Measurements from ENCODE around the gene ARMH1. TPM values are rescaled to one million over a fixed set of nuclear protein-coding genes. Genes with fewer than 3 reads are reported as not detected.
"Not testable (repeated sequence)": the region's sequence is repeated elsewhere in the genome, so short reads cannot be mapped to it uniquely, and the experiment has no call there.

The ARMH1 gene
- total RNA-seq, 1 donor from 2014 or later: 0.92 TPM

DNA sequence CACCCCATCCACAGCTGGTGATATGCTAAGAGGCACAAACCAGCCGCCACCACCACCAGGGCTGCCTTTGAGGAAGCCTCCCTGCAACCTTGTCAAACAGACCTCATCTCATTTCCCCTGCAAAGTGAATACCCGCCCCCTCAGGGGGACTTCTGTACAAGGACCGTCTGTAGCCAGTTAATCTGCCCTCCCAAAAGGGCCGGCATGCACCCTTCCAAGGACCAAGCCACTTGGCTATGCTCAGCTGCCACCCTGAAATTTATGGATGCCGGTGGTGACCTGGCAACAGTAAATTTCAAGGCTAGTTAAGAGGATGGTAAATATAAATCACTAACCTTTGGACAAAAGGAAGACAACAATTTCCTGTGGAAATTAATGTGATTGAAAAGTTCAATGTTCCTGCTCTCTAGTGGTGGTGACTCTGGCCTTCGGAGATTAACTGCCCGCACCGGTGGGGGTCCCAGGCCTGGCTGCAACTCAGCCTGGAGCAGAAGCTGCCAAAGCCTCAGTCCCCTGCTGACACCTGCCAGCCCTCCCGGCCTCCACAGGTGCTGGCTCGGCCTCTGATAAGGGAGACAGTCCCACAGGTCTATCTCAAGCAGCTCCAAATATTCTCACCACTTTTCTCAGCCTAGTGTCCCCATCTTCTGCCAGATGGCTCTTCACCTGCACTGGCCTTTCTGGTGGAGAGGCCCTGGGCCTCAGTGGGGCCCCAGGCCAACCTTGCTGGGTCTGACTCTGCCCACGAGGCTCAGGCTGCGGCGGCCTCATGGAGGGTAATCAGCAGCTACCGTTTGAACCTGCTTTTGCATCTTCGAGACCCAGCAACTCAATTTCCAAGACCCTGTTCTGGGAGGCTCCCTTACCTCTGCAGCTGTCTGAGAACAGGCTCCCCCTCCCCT is 12.5 kb upstream of the ARMH1 start:
- DNase-seq: no peak
- no peak for ATAC-seq
- intact Hi-C loops (cut with micrococcal nuclease): no loop called here

DNA sequence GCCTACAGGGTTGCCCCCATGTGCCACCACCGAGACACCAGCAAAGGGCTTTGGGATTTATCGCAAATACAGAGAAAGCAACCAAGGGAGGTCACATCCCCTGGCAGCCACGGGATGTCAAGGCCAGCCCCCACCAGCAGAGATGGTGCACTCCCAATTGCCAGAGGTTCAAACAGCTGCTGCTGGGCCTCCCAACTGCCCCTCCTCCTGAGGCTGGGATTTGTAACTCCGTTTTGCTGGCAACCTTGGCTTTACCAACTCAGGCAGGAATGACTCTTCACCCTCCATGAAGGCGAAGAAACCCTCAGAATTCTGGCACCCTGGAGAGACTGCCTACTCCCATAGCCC is 11.9 kb upstream of the ARMH1 start:
- intact Hi-C loops (cut with micrococcal nuclease): no loop called here
- DNase-seq: no peak
- ATAC-seq: no peak

DNA sequence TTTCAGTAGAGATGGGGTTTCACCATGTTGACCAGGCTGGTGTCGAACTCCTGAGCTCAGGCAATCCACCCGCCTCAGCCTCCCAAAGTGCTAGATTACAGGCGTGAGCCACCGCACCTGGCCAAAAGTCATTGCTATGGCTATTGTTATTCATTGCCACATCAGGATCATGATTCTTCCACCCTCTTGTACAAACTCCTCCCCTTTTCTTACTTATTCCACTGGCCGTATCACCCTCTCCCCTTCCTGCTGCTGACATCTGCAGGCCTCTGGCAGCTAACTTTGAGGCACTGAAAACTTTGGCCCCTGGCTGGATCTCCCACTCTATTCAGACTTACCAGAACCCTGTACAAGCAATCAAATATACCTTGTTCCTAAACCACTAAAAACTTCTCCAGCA is 11.1 kb upstream of the ARMH1 start:
- DNase-seq (no peak), ATAC-seq (no peak)
- intact Hi-C loops (cut with micrococcal nuclease): no loop called here

DNA sequence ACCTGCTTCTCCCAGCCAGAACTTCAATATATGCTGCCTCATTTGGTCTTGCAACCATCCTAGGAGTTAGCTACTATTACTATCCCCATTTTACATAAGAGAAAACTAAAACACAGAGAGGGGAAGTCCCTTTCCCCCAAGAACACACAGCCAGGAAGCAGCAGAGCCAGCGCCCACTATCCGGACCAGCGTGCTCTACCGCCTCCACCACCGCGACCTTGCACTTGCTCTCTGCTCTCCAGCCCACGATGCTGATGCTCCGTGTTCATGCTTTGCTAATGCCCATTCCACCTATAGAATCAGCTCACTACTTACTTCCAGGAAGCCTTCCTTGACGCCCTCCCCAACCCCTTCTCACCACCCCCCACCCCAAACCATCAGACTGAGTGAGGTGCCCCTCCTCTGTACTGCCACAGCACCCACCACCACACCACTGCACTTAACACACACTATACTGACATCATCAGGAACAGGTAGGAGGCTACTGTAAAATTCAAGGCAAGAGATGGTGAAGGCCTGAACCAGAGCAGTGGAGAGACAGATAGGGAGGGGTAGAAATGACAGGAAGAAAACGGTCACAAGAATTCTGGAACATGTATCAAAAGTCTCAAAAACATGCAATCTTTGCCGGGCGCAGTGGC is 9.7 kb upstream of the ARMH1 start:
- ATAC-seq (no peak), DNase-seq (no peak)
- intact Hi-C loops (cut with micrococcal nuclease): no loop called here

DNA sequence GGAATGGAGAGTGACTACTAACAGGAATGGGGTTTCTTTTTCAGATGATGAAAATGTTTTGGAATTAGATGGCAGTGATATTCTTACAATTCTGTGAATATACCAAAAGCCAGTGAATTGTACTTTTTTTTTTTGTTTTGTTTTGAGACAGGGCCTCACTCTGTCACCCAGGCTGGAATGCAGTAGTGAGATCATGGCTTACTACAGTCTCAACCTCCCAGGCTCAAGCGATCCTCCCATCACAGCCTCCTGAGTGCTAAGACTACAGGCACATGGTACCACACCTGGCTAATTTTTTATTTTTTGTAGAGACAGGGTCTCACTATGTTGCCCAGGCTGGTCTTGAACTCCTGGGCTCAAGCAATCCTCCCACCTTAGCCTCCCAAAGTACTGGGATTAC is 7.8 kb upstream of the ARMH1 start:
- intact Hi-C loops (cut with micrococcal nuclease); DNase-seq: not testable (repeated sequence)

DNA sequence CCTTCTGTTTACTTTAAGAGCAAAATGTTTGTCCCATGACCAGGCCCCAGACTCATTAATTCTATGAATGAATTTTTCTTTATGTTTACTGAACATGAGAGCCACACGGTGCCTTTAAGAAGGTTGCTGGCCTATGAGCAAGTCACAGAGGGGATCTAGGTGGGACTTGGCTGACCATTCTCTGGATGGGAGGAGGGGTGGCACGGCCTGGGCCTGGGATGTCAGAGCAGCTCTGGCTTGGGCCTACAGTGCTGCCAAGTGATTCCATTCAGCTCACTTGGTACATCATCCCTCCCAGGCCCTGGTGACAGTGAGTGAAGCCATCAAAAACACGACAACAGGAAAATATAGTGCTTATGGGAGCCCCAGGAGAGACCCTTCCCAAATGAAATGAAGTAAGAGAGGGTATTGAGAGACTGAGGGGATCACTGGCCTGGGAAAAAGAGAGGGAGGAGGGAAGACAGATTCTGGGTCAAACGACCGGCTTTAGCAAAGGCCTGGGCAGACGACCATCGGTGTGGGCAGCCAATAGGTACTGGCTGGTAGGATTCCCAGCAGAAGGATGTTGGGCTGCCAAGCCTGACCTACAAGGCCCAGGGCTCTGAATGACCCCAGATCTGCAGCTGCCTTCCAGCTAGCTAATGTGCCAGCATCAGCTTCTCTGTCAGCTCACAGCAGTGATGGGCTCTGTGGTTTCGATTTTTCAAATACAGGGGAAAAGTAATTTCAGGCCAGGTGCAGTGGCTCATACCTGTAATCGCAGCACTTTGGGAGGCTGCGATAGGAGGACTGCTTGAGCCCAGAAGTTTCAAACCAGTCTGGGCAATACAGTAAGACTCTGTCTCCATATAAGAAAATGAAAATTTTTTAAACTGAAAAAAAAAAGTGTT is 3.5 kb upstream of the ARMH1 start:
- DNase-seq: no peak
- no peak for ATAC-seq
- intact Hi-C loops (cut with micrococcal nuclease): no loop called here

More for the DNA sequence above, 7.8 kb upstream of the ARMH1 start:
- ATAC-seq: not testable (repeated sequence)

DNA sequence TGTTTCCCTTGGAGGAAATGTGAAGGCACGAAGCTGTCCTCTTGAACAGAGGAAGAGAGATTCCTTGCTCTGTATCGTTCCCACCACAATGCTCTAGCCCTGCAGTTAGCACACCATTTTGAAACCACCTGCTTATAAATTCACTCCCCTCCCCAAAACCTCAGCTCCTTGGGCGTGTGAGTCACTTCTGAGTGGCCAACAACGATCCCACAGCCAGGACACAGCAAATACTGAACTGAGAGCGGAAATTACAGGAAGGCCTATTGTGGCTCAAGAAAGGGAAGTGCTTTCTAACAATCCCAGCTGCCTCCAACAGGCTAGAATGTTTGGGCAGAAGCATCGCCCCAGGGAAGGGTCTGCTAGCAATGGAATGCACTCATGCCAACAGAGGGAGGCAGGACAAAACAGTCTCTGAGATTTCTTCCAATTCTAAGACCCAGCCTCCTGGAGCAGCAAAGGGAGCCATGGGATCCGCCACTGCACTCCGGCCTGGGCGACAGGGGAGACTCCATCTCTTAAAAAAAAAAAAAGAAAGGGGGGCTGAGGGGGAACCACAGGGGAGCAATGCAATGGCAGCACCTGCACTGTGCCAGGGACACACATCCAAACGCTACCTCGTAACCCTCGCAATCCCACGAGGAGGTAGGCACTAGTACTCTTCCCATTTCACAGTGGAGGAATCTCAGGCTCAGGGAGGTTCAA is 2.1 kb upstream of the ARMH1 start:
- intact Hi-C loops (cut with micrococcal nuclease): no loop called here
- no peak for DNase-seq
- ATAC-seq: no peak

DNA sequence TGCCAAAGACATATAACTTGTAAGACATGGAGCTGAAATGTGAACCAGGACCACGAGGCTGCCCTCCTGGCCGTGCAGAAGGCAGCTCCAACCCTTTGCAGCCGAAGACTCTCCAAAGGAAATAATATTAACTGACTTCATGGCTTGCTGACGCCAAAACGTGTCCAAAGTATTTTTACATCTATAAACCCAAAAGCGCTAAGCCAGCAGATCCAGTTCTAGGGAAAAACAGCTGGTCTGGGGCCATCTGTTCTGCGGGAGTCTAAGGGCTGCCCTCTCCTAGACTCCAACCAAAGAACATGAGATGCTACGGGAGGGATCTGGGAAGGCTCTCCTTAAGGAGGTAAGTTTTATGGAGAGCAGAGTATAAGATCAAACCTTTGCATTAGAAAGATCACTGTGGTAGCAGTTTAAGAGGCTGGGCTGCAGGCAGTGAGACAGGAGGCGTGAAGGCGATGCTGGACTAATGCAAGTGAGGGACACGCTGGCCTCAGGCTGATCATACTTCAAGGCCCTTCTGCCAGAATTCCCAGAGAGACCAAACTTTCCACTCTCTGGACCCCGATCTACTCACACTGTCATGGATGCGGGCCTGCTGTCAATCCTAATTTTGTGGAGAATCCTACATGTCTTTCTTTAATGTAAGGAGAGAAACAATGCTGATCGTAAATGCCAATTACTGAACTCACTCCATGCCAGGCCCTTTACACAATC is 1.4 kb upstream of the ARMH1 start:
- no peak for DNase-seq
- intact Hi-C loops (cut with micrococcal nuclease): no loop called here
- no peak for ATAC-seq

DNA sequence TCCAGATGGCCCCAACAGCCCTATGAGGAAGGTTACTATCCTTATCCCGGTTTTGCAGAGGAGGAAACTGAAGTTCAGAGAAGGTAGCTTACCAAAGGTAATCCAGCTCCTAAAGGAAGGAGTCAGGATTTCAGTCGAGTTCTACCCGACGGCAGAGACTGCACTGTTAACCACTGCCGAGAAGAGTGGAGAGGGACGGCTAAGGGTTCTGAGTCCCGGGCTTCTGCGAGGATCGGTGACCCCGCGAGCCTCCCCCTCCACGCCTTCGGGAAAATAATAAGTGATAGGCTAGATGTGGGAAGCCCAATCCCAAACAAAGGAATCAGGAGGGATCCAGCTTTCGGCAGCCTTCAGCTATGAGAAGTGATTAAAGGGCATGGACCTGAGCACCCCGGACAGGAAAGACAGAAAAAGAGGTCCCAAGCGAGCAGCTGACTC is 820 bp upstream of the ARMH1 start:
- ATAC-seq (peak; percentile 3), DNase-seq (no peak)
- intact Hi-C loops (cut with micrococcal nuclease): no loop called here

DNA sequence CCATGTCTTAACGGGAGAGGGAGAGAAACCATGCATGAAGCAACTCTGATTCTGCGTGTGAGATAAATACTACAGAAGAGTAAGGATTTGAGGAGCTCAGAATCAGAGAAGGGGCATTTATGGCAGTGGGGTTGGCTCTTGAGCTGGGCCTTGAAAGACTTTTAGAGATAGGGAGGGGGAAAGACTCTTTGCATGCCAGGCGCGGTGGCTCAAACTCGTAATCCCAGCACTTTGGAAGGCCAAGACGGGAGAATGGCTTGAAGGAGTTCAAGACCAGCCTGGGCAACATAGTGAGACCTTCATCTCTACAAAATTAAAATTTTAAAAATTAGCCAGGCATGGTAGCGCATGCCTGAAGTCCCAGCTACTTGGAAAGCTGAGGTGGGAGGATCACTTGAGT is 672 bp downstream of the ARMH1 start:
- ATAC-seq: no peak
- no peak for DNase-seq
- intact Hi-C loops (cut with micrococcal nuclease): no loop called here

DNA sequence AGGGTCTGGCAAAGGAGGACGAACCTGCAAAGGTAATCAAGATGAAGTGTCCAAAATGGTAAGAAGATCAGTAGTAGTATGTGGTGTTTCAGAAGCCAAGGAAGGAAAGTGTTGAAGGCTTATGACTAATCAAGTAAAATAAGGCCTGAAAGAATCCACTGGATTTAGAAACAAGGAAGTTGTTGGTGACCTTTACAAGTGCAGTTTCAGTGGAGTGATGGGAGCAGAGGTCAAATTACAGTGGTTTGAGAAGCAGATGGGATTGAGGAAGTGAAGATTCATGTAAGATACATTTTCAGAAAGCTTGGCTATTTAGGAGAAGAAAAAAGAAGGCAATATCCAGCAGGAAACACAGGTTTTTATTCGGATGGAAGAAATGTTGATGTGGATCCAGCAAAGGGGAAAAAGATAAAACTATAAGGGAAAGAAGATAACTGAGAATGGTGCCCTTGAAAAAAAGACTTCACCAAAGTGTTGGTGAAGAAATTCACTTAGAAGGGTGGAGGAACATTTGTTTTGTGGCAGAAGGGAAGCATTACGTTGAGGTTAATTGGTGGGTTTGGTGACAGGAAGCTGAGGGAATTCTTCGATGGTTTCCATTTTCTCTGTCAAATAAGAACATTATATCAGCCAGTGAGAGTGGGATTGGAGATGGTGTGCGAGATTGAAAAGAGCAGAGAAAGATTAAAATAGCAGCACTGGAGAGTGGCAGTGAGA is 2.1 kb downstream of the ARMH1 start:
- ATAC-seq (no peak), DNase-seq (no peak)
- intact Hi-C loops (cut with micrococcal nuclease): no loop called here

DNA sequence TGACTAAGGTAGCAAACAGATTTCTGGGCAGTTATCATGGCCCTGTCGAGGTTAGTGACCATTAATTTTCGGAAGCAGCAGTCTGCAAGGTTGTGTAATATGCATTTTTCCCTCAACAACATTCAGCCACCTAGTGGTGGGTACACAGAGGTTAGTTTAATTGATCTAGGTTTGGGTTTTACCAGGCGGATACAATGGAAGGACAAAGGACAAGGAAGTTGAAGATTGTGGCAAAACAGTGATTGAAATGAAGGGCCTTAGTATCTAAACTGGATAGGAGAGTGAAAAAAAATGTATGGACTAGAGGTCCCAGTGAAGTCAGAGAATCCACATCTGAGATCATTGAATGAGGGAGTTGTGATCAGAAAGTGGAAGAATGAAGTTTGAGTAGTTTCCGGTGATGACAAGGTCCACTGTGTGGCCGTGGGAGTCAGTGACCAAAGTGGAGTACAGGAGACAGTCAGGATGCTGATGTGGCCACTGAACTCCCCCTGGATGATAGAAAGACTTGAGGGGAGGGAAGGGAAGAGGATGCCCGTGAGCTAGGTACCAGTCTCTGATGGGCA is 2.8 kb downstream of the ARMH1 start:
- no peak for DNase-seq
- no peak for ATAC-seq
- intact Hi-C loops (cut with micrococcal nuclease): no loop called here

DNA sequence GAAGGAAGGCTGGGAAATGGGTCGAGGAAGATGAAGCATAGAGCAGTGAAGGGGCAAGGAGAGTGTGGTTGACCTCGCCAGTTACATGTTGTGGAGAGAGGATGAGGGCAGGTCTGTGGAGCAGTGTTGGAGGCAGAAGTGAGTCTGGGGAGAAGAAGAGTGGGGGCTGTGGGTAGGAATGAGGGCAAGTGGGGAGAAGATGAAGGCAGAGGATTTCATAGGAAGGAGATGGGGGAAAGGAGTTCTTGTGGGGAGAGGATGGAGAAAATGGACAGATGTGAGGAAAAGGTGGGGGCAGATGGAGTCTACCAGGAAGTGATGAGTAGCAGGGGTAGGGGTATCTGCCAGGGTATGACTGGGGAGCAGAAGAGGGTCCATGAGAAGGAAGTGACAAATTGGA is 3.6 kb downstream of the ARMH1 start:
- DNase-seq (no peak), ATAC-seq (no peak)
- intact Hi-C loops (cut with micrococcal nuclease): no loop called here

DNA sequence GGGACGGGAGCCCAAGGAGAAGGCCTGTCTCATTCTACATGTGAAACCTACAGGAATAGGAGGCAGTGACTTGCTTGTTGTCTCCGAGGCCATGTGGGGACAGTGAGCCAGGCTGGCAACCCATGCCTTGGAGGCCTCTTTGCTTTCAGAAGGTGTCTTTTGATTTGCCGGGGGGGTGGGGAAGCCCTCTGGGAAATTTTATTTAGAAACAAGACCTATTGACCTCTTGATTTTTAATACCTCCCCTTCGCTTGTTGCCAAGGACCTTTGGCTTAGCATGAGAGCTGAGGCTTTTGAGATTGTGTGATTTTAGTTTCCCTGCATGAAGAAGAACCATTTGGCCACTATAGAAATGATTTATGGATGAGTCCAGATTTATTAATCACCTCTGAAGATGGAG is 4.1 kb downstream of the ARMH1 start:
- no peak for ATAC-seq
- intact Hi-C loops (cut with micrococcal nuclease): no loop called here
- no peak for DNase-seq

DNA sequence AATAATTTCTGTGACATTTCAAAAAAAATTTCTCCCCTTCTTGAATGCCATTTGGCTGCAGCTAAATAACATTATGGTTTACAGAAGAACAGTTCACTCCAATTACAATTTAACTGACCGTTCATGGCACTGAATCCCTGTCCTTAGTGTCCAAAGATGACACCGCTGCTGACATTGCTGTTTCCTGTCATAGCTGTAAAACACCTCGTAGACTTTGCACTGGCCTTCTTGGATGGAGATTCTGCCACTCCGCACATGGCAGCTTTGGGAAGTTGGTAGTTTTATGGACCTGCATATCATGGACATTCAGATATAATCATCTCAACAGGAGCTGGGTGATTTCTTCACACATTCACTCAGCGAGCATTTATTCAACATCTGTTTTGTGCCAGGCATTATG is 5.0 kb downstream of the ARMH1 start:
- ATAC-seq (no peak), DNase-seq (no peak)
- intact Hi-C loops (cut with micrococcal nuclease): no loop called here

DNA sequence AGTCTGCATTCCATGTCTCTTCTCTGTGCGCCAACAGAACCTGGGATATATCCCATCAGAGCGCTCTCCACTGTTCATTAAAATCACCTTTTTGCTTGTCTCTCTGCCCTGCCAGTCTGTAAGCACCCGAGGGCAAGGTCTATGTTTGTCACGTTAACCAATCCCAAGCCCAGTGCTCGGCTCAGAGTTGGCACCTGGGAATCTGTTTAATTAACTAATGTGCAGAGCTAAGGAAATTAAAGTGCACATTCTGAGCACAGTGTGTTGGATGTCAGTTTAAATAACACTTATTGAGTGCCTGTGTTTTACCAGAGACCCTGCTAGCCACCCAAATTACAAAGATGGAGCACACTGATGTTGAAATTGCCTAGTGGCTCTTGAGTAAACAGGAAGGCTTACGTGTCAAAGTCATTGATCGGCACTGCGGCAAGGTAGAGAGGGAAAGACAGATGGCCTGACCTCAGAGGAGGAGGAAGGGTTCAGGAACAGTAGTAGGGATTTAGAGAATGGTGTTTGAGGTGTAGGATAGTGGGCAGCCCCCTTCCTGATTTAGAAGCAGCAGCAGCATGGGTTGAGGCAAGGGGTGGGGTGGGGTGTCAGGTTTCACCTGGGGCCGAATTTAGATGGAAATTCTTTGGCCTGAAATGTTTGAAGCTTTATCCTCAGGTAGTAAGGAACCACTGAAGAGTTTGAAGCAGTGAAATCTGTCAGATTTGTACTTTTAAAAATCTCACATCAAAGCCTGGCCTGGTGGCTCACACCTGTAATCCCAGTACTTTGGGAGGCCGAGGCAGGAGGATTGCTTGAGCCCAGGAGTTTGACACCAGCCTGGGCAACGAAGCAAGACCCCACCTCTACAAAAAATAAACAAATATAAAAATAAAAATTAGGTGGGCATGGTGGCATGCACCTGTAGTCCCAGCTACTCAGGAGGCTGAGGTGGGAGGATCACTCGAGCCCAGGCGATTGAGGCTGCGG is 7.7 kb downstream of the ARMH1 start:
- no peak for DNase-seq
- intact Hi-C loops (cut with micrococcal nuclease): no loop called here
- ATAC-seq: no peak

DNA sequence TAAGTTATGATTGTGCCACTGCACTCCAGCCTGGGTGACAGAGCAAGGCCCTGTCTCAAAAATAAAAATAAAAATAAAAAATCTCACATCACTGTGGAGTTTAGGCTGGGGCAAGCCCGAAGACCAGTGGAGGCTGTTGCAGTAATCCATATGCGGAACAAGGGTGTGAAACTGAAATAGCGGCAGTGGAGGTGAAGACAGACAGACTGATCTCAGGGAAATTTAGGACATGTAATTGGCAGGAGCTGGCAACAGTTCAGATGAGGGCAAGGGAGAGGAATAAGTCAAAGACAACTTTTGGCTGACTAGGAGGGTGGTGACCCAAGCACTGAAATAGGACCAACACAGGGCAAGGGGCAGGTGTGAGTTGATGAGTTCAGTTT is 8.4 kb downstream of the ARMH1 start:
- intact Hi-C loops (cut with micrococcal nuclease): no loop called here
- ATAC-seq (no peak), DNase-seq (no peak)

Data from left ventricle myocardium superior (tissue), 1 donor.